Keratinocyte (primary cell): ENCODE results near the gene FDX1. TPM values are rescaled to one million over a fixed set of nuclear protein-coding genes. Genes with fewer than 3 reads are reported as not detected.

Experiments used
- DNase-seq: peaks from one replicate; pipeline ENCODE4 v3.0.0-alpha.2; 2011; ENCODE audit warnings: low read depth, missing footprints, low spot score
- FAIRE-seq: peaks from 2 replicates; lab custom pipeline; 2011; peaks lifted over from hg19 to GRCh38; lab: Jason Lieb, UNC
- H2AFZ ChIP-seq: 2 replicates; pipeline ENCODE4 v1.6.0; 2012; ENCODE audit warnings: low read length, control low read depth, inconsistent platforms; ENCODE audit not compliant: control insufficient read depth
- H3K27ac ChIP-seq: 2 replicates; pipeline ENCODE4 v1.5.1; 2011; ENCODE audit warnings: low read length; ENCODE audit not compliant: control insufficient read depth, insufficient read depth
- H3K27me3 ChIP-seq: 3 replicates; pipeline ENCODE4 v1.6.0; 2011; ENCODE audit warnings: low read length; ENCODE audit not compliant: control insufficient read depth, insufficient read depth; ENCODE audit errors: extremely low read depth
- H3K36me3 ChIP-seq, 2 experiments: 2 replicates in 1 of 2; 3 replicates in 1 of 2; pipeline ENCODE4 v1.5.1; 2011; ENCODE audit warnings: low read length in 2 of 2, mild to moderate bottlenecking in 1 of 2; ENCODE audit not compliant: control insufficient read depth in 2 of 2, insufficient read depth in 2 of 2; ENCODE audit errors: extremely low read depth in 1 of 2
- H3K4me1 ChIP-seq: 3 replicates; pipeline ENCODE4 v1.5.1; 2011; ENCODE audit warnings: low read length; ENCODE audit not compliant: control insufficient read depth, insufficient read depth; ENCODE audit errors: extremely low read depth
- H3K4me2 ChIP-seq: 3 replicates; pipeline ENCODE4 v1.6.0; 2011; ENCODE audit warnings: low read depth, low read length; ENCODE audit not compliant: control insufficient read depth, insufficient read depth; ENCODE audit errors: extremely low read depth
- H3K4me3 ChIP-seq, 3 experiments: fragments of 200-600 bp in 1 of 3; sonication (generic) in 1 of 3; 2 replicates in 2 of 3; 3 replicates in 1 of 3; pipeline ENCODE4 v1.5.1; 2011 to 2016; ENCODE audit warnings: low read length in 3 of 3, mild to moderate bottlenecking in 3 of 3, control low read depth in 2 of 3, inconsistent platforms in 1 of 3, low read depth in 1 of 3, mixed read lengths in 1 of 3, mixed run types in 1 of 3, moderate library complexity in 1 of 3; ENCODE audit not compliant: control insufficient read depth in 2 of 3, insufficient read depth in 2 of 3; ENCODE audit errors: extremely low read depth in 1 of 3
- H3K79me2 ChIP-seq: 2 replicates; pipeline ENCODE4 v1.6.0; 2012; ENCODE audit warnings: low read length; ENCODE audit not compliant: control insufficient read depth, insufficient read depth
- H3K9ac ChIP-seq: 3 replicates; pipeline ENCODE4 v1.6.0; 2011; ENCODE audit warnings: low read length; ENCODE audit not compliant: control insufficient read depth, insufficient read depth; ENCODE audit errors: extremely low read depth
- H3K9me1 ChIP-seq: 3 replicates; pipeline ENCODE4 v1.6.0; 2011; ENCODE audit warnings: low read length; ENCODE audit not compliant: control insufficient read depth, insufficient read depth; ENCODE audit errors: extremely low read depth
- H3K9me3 ChIP-seq: 2 replicates; pipeline ENCODE4 v1.5.1; 2012; ENCODE audit warnings: low read depth, low read length; ENCODE audit not compliant: control insufficient read depth
- H4K20me1 ChIP-seq: 3 replicates; pipeline ENCODE4 v1.6.0; 2011; ENCODE audit warnings: low read length; ENCODE audit not compliant: control insufficient read depth, insufficient read depth; ENCODE audit errors: extremely low read depth
- CTCF ChIP-seq, 3 experiments: IDR thresholded peaks in 1 of 3; conservative IDR thresholded peaks in 1 of 3; optimal IDR thresholded peaks in 1 of 3; 2 replicates in 2 of 3; 3 replicates in 1 of 3; pipeline versions ENCODE3 to v1.5.1; 2011; ENCODE audit warnings: low read length in 3 of 3, mild to moderate bottlenecking in 3 of 3, moderate library complexity in 2 of 3, control low read depth in 1 of 3, inconsistent platforms in 1 of 3; ENCODE audit not compliant: insufficient read depth in 2 of 3; ENCODE audit errors: extremely low read depth in 1 of 3
- EZH2 ChIP-seq: IDR thresholded peaks from one replicate; pipeline ENCODE4 v1.6.1; 2012; ENCODE audit warnings: inconsistent platforms, mild to moderate bottlenecking, low read length, moderate library complexity
- dilution Hi-C: fragments of 300-500 bp; cut with MboI; formaldehyde crosslinking; loops from one replicate; pipeline ENCODE4 v1.7.0; 2020; ENCODE audit warnings: low sequenced_read_pairs; ENCODE audit not compliant: extremely low pct_ligation_motif_present
- polyA plus RNA-seq, 5 experiments: library from polyadenylated mRNA; depleted of rRNA in 3 of 5; stranded (reverse) in 3 of 5; stranded (forward) in 1 of 5; unstranded in 1 of 5; fragments of >200 nt; gene quantifications; 1 replicate in 1 of 5; 2 replicates in 3 of 5; 3 replicates in 1 of 5; pipeline versions ENCODE4 v1.2.1 to v1.2.3, GENCODE V29; 2011 to 2012; ENCODE audit warnings: missing spikeins in 2 of 5, low read depth in 1 of 5, low replicate concordance in 1 of 5

Gene FDX1
- polyA plus RNA-seq, 1 donor (not counting 4 experiments of a cell fraction or from before 2014, with no cell fraction given): 9.1 TPM

GRCh38 chr11:110501428-110501827 lies 71.7 kb downstream of the FDX1 start:
- TF ChIP-seq EZH2 (no peak), CTCF (optimal IDR thresholded peaks at IDR 0.05 in 1 of 3, IDR thresholded peaks at IDR 0.05 in 1 of 3, conservative IDR thresholded peaks at IDR 0.05 in 1 of 3; ENCODE audit: extremely low read depth in 1 of 3, insufficient read depth in 2 of 3, low read length in 3 of 3) (no peak)
- dilution Hi-C loops: no loop called here
- no peaks in the 10 kb centered on the region for H3K9me3 ChIP-seq
- no peaks in the 10 kb centered on the region for H3K79me2 ChIP-seq
- no peak overlapping the region for H3K27ac ChIP-seq
- no peaks in the 10 kb centered on the region for H3K27me3 ChIP-seq
- H3K9ac ChIP-seq: no peak overlapping the region
- H2AFZ ChIP-seq: no peak overlapping the region
- H3K4me1 ChIP-seq: no peaks in the 10 kb centered on the region
- H3K4me2 ChIP-seq: no peak overlapping the region
- no peak for FAIRE-seq
- no peaks in the 10 kb centered on the region for H3K36me3 ChIP-seq
- no peak overlapping the region for H3K4me3 ChIP-seq
- H4K20me1 ChIP-seq: no peaks in the 10 kb centered on the region
- no peak for DNase-seq
- H3K9me1 ChIP-seq: no peaks in the 10 kb centered on the region

GRCh38 chr11:110505528-110506284 lies 76.0 kb downstream of the FDX1 start:
- dilution Hi-C loops: no loop called here
- H3K4me1 ChIP-seq: no peaks in the 10 kb centered on the region
- no peak for DNase-seq

More at GRCh38 chr11:110505528-110506284, 76.0 kb downstream of the FDX1 start:
- no peak for FAIRE-seq
- no peaks in the 10 kb centered on the region for H3K9me3 ChIP-seq
- no peaks in the 10 kb centered on the region for H3K79me2 ChIP-seq
- H3K9me1 ChIP-seq: no peaks in the 10 kb centered on the region
- no peak overlapping the region for H3K27ac ChIP-seq
- no peaks in the 10 kb centered on the region for H3K27me3 ChIP-seq
- TF ChIP-seq CTCF (optimal IDR thresholded peaks at IDR 0.05 in 1 of 3, IDR thresholded peaks at IDR 0.05 in 1 of 3, conservative IDR thresholded peaks at IDR 0.05 in 1 of 3; ENCODE audit: extremely low read depth in 1 of 3, insufficient read depth in 2 of 3, low read length in 3 of 3) (no peak), EZH2 (no peak)
- H3K9ac ChIP-seq: no peak overlapping the region
- H3K4me2 ChIP-seq: no peak overlapping the region
- no peak overlapping the region for H2AFZ ChIP-seq
- H3K4me3 ChIP-seq: no peak overlapping the region
- no peaks in the 10 kb centered on the region for H3K36me3 ChIP-seq
- no peaks in the 10 kb centered on the region for H4K20me1 ChIP-seq
